T-cell (primary cell): ENCODE data around the gene CLIC5. TPM values are rescaled to one million over a fixed set of nuclear protein-coding genes. Genes with fewer than 3 reads are reported as not detected.

Source experiments
- ATAC-seq, 4 experiments: fragments of 200-7000 bp in 3 of 4; fragments of 150-1000 bp in 1 of 4; cut with Tn5 transposase; replicated peaks in 1 of 4; 1 replicate in 3 of 4; 2 replicates in 1 of 4; pipeline ENCODE4 v1.10.0; 2021; ENCODE audit warnings: moderate library complexity in 3 of 4, mild to moderate bottlenecking in 2 of 4, moderate number of reproducible peaks in 1 of 4
- CTCF ChIA-PET, 2 donors: fragments of 300-600 bp; sonication (Branson Sonifier 250); formaldehyde crosslinking; loops; one replicate each; lab custom pipeline; 2022; ENCODE audit warnings: antibody characterized with exemption in 2 of 2; lab: Charles Lee
- POLR2A ChIA-PET, 2 donors: fragments of 300-600 bp; sonication (Branson Sonifier 250); formaldehyde crosslinking; loops; one replicate each; lab custom pipeline; 2022; ENCODE audit warnings: antibody characterized with exemption in 2 of 2; lab: Charles Lee
- DNase-seq, 35 experiments: peaks; one replicate each; pipeline versions ENCODE4 v3.0.0 to v3.0.0-alpha.2; 2013 to 2023
- H3K27ac ChIP-seq: one replicate; pipeline ENCODE4 v1.5.1; 2013; ENCODE audit warnings: low read length
- H3K27me3 ChIP-seq, 2 experiments: replicated peaks in 1 of 2; 1 replicate in 1 of 2; 2 replicates in 1 of 2; pipeline versions ENCODE4 v1.6.1 to v1.7.0; 2013; ENCODE audit warnings: low read length in 1 of 2, mixed read lengths in 1 of 2; ENCODE audit not compliant: control insufficient read depth in 2 of 2, insufficient read depth in 2 of 2; ENCODE audit errors: extremely low read depth in 1 of 2
- H3K36me3 ChIP-seq, 2 donors: 1 replicate in 1 of 2; 2 replicates in 1 of 2; pipeline versions ENCODE4 v1.6.1 to v1.7.0; 2013; ENCODE audit warnings: low read length in 1 of 2; ENCODE audit not compliant: control insufficient read depth in 2 of 2, insufficient read depth in 1 of 2; ENCODE audit errors: extremely low read depth in 1 of 2
- H3K4me1 ChIP-seq, 2 experiments: 1 replicate in 1 of 2; 2 replicates in 1 of 2; pipeline versions ENCODE4 v1.6.1 to v1.7.0; 2013; ENCODE audit warnings: low read length in 2 of 2, mixed read lengths in 1 of 2; ENCODE audit not compliant: insufficient read depth in 2 of 2, control insufficient read depth in 1 of 2; ENCODE audit errors: extremely low read depth in 1 of 2
- H3K4me3 ChIP-seq, 2 donors: 1 replicate in 1 of 2; 2 replicates in 1 of 2; pipeline versions ENCODE4 v1.5.1 to v1.7.0; 2013; ENCODE audit warnings: mild to moderate bottlenecking in 2 of 2, low read length in 1 of 2, moderate library complexity in 1 of 2; ENCODE audit not compliant: control insufficient read depth in 1 of 2; ENCODE audit errors: extremely low read depth in 1 of 2
- H3K9me3 ChIP-seq: 2 replicates; pipeline ENCODE4 v1.7.0; 2013
- H3K27ac Mint-ChIP-seq, 2 donors: one replicate each; pipeline ENCODE4 v1.8.0; 2020 to 2021; ENCODE audit warnings: mild to moderate bottlenecking in 2 of 2, mixed read lengths in 2 of 2
- H3K27me3 Mint-ChIP-seq, 2 donors: one replicate each; pipeline ENCODE4 v1.8.0; 2021 to 2022; ENCODE audit warnings: mixed read lengths in 2 of 2
- H3K36me3 Mint-ChIP-seq: one replicate; pipeline ENCODE4 v1.8.0; 2021; ENCODE audit warnings: mixed read lengths
- H3K4me1 Mint-ChIP-seq, 3 donors: one replicate each; pipeline ENCODE4 v1.8.0; 2020 to 2022; ENCODE audit warnings: mixed read lengths in 3 of 3, mild to moderate bottlenecking in 1 of 3
- H3K4me3 Mint-ChIP-seq, 3 donors: one replicate each; pipeline ENCODE4 v1.8.0; 2020 to 2022; ENCODE audit warnings: mild to moderate bottlenecking in 3 of 3, mixed read lengths in 3 of 3, moderate library complexity in 3 of 3
- H3K9me3 Mint-ChIP-seq, 3 donors: one replicate each; pipeline ENCODE4 v1.8.0; 2020 to 2022; ENCODE audit warnings: mixed read lengths in 3 of 3
- WGBS: methylation state at CpG from one replicate; pipeline ENCODE4 v1.1.5; 2013; ENCODE audit warnings: missing lambda C conversion rate; ENCODE audit not compliant: insufficient coverage; 5-methylcytosine and 5-hydroxymethylcytosine counted together
- total RNA-seq, 35 experiments: library from RNA in 6 of 35; stranded (reverse) in 6 of 35; fragments of 120-200 nt in 1 of 35; gene quantifications; one replicate each; pipeline versions ENCODE4 v1.2.1 to v1.2.4 and lab custom pipeline; 2013 to 2026

Gene CLIC5
- total RNA-seq, 5 donors from 2014 or later (not counting 1 experiment from before 2014, with no cell fraction given) = 3.8 to 17.8 (median 7.1) TPM

GRCh38 chr6:45851034-45851400, 164.6 kb downstream of the CLIC5 start:
- no peak overlapping the region for H3K27ac Mint-ChIP-seq
- H3K27me3 Mint-ChIP-seq = peaks cover 6 to 19% of the 10 kb centered on the region in 2 donors
- no peaks in the 10 kb centered on the region for H3K36me3 ChIP-seq
- H3K4me1 Mint-ChIP-seq = no peaks in the 10 kb centered on the region
- no peak for ATAC-seq
- H3K36me3 Mint-ChIP-seq = no peaks in the 10 kb centered on the region
- POLR2A ChIA-PET = no interaction called here
- CTCF ChIA-PET = no interaction called here
- H3K27ac ChIP-seq = no peak overlapping the region
- H3K4me3 Mint-ChIP-seq = no peak overlapping the region
- no peak for DNase-seq
- no peak overlapping the region for H3K4me3 ChIP-seq
- no peaks in the 10 kb centered on the region for H3K4me1 ChIP-seq
- no peaks in the 10 kb centered on the region for H3K9me3 Mint-ChIP-seq
- no peaks in the 10 kb centered on the region for H3K27me3 ChIP-seq
- no peaks in the 10 kb centered on the region for H3K9me3 ChIP-seq
- WGBS = no CpG with 5 or more reads among the region's 1 CpG

GRCh38 chr6:45850378-45851033, 165.2 kb downstream of the CLIC5 start:
- 100% methylated on average over 2 of the region's 8 CpGs for WGBS
- H3K27ac ChIP-seq = no peak overlapping the region
- Mint-ChIP-seq H3K9me3 (no peaks in the 10 kb centered on the region), H3K27ac (no peak overlapping the region), H3K27me3 (peaks cover 6 to 19% of the 10 kb centered on the region in 2 donors), H3K4me1 (no peaks in the 10 kb centered on the region), H3K36me3 (no peaks in the 10 kb centered on the region), H3K4me3 (no peak overlapping the region)
- H3K27me3 ChIP-seq = no peaks in the 10 kb centered on the region
- POLR2A ChIA-PET = interaction anchor here in 1 of 2 donors (0.6 kb wide), 1 partner anchor 1431 kb away, joined by 10 read pairs; no protein-coding TSS in a partner anchor
- no peaks in the 10 kb centered on the region for H3K9me3 ChIP-seq
- DNase-seq = no peak
- no peaks in the 10 kb centered on the region for H3K36me3 ChIP-seq
- no peak for ATAC-seq
- CTCF ChIA-PET = no interaction called here
- no peak overlapping the region for H3K4me3 ChIP-seq
- H3K4me1 ChIP-seq = no peaks in the 10 kb centered on the region

GRCh38 chr6:45845567-45845966, 170.1 kb downstream of the CLIC5 start:
- ATAC-seq (no peak), DNase-seq (no peak)
- Mint-ChIP-seq H3K4me1 (no peaks in the 10 kb centered on the region), H3K9me3 (no peaks in the 10 kb centered on the region), H3K27ac (no peak overlapping the region), H3K4me3 (no peak overlapping the region), H3K27me3 (peaks cover 0 to 5% of the 10 kb centered on the region in 2 donors), H3K36me3 (no peaks in the 10 kb centered on the region)
- Histone ChIP-seq H3K27me3 (no peaks in the 10 kb centered on the region), H3K9me3 (no peaks in the 10 kb centered on the region), H3K4me3 (no peak overlapping the region), H3K27ac (no peak overlapping the region), H3K4me1 (no peaks in the 10 kb centered on the region), H3K36me3 (no peaks in the 10 kb centered on the region)
- ChIA-PET CTCF (no interaction called here), POLR2A (no interaction called here)
- no CpG with 5 or more reads among the region's 1 CpG for WGBS

- Histone ChIP-seq H3K4me3 (no peak overlapping the region), H3K36me3 (no peaks in the 10 kb centered on the region), H3K27ac (no peak overlapping the region), H3K9me3 (no peaks in the 10 kb centered on the region), H3K4me1 (no peaks in the 10 kb centered on the region), H3K27me3 (no peaks in the 10 kb centered on the region)
- ChIA-PET CTCF (interaction anchor here in 1 of 2 donors (0.6 kb wide), 1 partner anchor 10 kb away, joined by 6 read pairs; no protein-coding TSS in a partner anchor), POLR2A (no interaction called here)
- peaks cover 0 to 3% of the 10 kb centered on the region in 2 donors for H3K27me3 Mint-ChIP-seq
- H3K27ac Mint-ChIP-seq = no peak overlapping the region
- H3K4me3 Mint-ChIP-seq = no peak overlapping the region
- H3K9me3 Mint-ChIP-seq = no peaks in the 10 kb centered on the region
- H3K4me1 Mint-ChIP-seq = no peaks in the 10 kb centered on the region
- WGBS = no CpG with 5 or more reads among the region's 8 CpGs
- ATAC-seq (no peak), DNase-seq (no peak)
- no peaks in the 10 kb centered on the region for H3K36me3 Mint-ChIP-seq
These were observed 170.7 kb downstream of the CLIC5 start for GRCh38 chr6:45844986-45845385.

- Mint-ChIP-seq H3K4me3 (no peak overlapping the region), H3K36me3 (no peaks in the 10 kb centered on the region), H3K4me1 (no peaks in the 10 kb centered on the region), H3K27me3 (peaks cover 0 to 2% of the 10 kb centered on the region in 2 donors), H3K27ac (no peak overlapping the region), H3K9me3 (no peaks in the 10 kb centered on the region)
- Histone ChIP-seq H3K4me1 (no peaks in the 10 kb centered on the region), H3K4me3 (no peak overlapping the region), H3K9me3 (no peaks in the 10 kb centered on the region), H3K27me3 (no peaks in the 10 kb centered on the region), H3K36me3 (no peaks in the 10 kb centered on the region), H3K27ac (no peak overlapping the region)
- no peak for DNase-seq
- CTCF ChIA-PET = interaction anchor here (0.6 kb wide), 2 partner anchors 9 to 12 kb away, joined by 3 to 6 read pairs; no protein-coding TSS in a partner anchor
- POLR2A ChIA-PET = no interaction called here
- ATAC-seq = no peak
- 80% methylated on average over 4 of the region's 8 CpGs for WGBS
These were observed 171.7 kb downstream of the CLIC5 start for GRCh38 chr6:45843848-45844521.

GRCh38 chr6:45841062-45841461, 174.6 kb downstream of the CLIC5 start:
- peaks cover 0 to 2% of the 10 kb centered on the region in 2 donors for H3K27me3 Mint-ChIP-seq
- ChIA-PET CTCF (no interaction called here), POLR2A (no interaction called here)
- Histone ChIP-seq H3K27ac (no peak overlapping the region), H3K27me3 (no peaks in the 10 kb centered on the region), H3K9me3 (no peaks in the 10 kb centered on the region), H3K4me3 (no peak overlapping the region), H3K36me3 (no peaks in the 10 kb centered on the region), H3K4me1 (peaks cover 0 to 2% of the 10 kb centered on the region in 2 experiments)
- H3K27ac Mint-ChIP-seq = no peak overlapping the region
- no peak for ATAC-seq
- WGBS = 100% methylated on average over 1 of the region's 3 CpGs
- H3K9me3 Mint-ChIP-seq = no peaks in the 10 kb centered on the region
- no peak overlapping the region for H3K4me3 Mint-ChIP-seq
- H3K4me1 Mint-ChIP-seq = peaks cover 17 to 21% (median 20%) of the 10 kb centered on the region in 3 donors
- H3K36me3 Mint-ChIP-seq = no peaks in the 10 kb centered on the region
- DNase-seq = no peak
